Measurements from ENCODE around the gene NEK4.
"Not testable (repeated sequence)": the region's sequence is repeated elsewhere in the genome, so short reads cannot be mapped to it uniquely, and the experiment has no call there.

Gene NEK4

GRCh38 chr3:52695798-52696671 lies 74.7 kb downstream of the NEK4 start:
- no peak for DNase-seq

- no peak for DNase-seq
Observed at GRCh38 chr3:52694528-52695189, 76.1 kb downstream of the NEK4 start.

- DNase-seq: no peak
Observed at GRCh38 chr3:52693071-52693470, 77.7 kb downstream of the NEK4 start.

- DNase-seq: no peak
Observed at GRCh38 chr3:52690560-52690959, 80.2 kb downstream of the NEK4 start.

- no peak for DNase-seq
Observed at GRCh38 chr3:52689151-52689550, 81.6 kb downstream of the NEK4 start.

- DNase-seq: no peak
Observed at GRCh38 chr3:52688266-52688665, 82.5 kb downstream of the NEK4 start.

GRCh38 chr3:52685709-52686691 lies 84.7 kb downstream of the NEK4 start, which contains the start of the genes GNL3 and PBRM1:
TSS of gene GNL3 (plus strand) at chr3:52686032. CDS start at chr3:52686093, 61 bp downstream.
TSS of gene PBRM1 (minus strand) at chr3:52685913.
- DNase-seq: peak; percentile 79

GRCh38 chr3:52685285-52685708 lies 85.4 kb downstream of the NEK4 start:
- peak; percentile 49 for DNase-seq

GRCh38 chr3:52684184-52684583 lies 86.6 kb downstream of the NEK4 start:
- no peak for DNase-seq

- no peak for DNase-seq
Observed at GRCh38 chr3:52683611-52684010, 87.1 kb downstream of the NEK4 start.

- peak; percentile 39 for DNase-seq
Observed at GRCh38 chr3:52682016-52682415, 88.7 kb downstream of the NEK4 start.

- no peak for DNase-seq
Observed at GRCh38 chr3:52681596-52681995, 89.1 kb downstream of the NEK4 start.

GRCh38 chr3:52679811-52680210 lies 90.9 kb downstream of the NEK4 start:
- no peak for DNase-seq

GRCh38 chr3:52679199-52679538 lies 91.6 kb downstream of the NEK4 start:
- no peak for DNase-seq

- no peak for DNase-seq
Observed at GRCh38 chr3:52678265-52679198, 92.2 kb downstream of the NEK4 start.

GRCh38 chr3:52676201-52676600 lies 94.5 kb downstream of the NEK4 start:
- not testable (repeated sequence) for DNase-seq

- no peak for DNase-seq
Observed at GRCh38 chr3:52671676-52672075, 99.1 kb downstream of the NEK4 start.

- DNase-seq: peak; percentile 94
Observed at GRCh38 chr3:52670621-52671521, 99.9 kb downstream of the NEK4 start.

GRCh38 chr3:52663098-52663497 lies 107.6 kb downstream of the NEK4 start:
- no peak for DNase-seq

GRCh38 chr3:52660046-52660445 lies 110.7 kb downstream of the NEK4 start:
- DNase-seq: no peak

Data from GF-D8 (cell line).